ENCODE data around the gene UBE2G2.

GRCh38 chr21:44813149-44813548 is 11.5 kb upstream of the UBE2G2 start:
- TF ChIP-seq, protein P1, sequence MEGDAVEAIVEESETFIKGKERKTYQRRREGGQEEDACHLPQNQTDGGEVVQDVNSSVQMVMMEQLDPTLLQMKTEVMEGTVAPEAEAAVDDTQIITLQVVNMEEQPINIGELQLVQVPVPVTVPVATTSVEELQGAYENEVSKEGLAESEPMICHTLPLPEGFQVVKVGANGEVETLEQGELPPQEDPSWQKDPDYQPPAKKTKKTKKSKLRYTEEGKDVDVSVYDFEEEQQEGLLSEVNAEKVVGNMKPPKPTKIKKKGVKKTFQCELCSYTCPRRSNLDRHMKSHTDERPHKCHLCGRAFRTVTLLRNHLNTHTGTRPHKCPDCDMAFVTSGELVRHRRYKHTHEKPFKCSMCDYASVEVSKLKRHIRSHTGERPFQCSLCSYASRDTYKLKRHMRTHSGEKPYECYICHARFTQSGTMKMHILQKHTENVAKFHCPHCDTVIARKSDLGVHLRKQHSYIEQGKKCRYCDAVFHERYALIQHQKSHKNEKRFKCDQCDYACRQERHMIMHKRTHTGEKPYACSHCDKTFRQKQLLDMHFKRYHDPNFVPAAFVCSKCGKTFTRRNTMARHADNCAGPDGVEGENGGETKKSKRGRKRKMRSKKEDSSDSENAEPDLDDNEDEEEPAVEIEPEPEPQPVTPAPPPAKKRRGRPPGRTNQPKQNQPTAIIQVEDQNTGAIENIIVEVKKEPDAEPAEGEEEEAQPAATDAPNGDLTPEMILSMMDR (IDR thresholded peaks at IDR 0.05) = no peak
- TF ChIP-seq POLR2A (IDR thresholded peaks at IDR 0.05) = no peak
